Naive thymus-derived CD8-positive, alpha-beta T cell (primary cell): Measurements from ENCODE around the gene CD28. TPM values are rescaled to one million over a fixed set of nuclear protein-coding genes. Genes with fewer than 3 reads are reported as not detected.
"Not testable (repeated sequence)": the region's sequence is repeated elsewhere in the genome, so short reads cannot be mapped to it uniquely, and the experiment has no call there.

Source experiments
- ATAC-seq, 2 donors: fragments of 150-1000 bp; cut with Tn5 transposase in 1 of 2; sonication (Bioruptor Pico), chemical (Tn5 transposase) in 1 of 2; 1 replicate in 1 of 2; 2 replicates in 1 of 2; pipeline ENCODE4 v1.10.0; 2021; ENCODE audit warnings: mild to moderate bottlenecking in 2 of 2, moderate library complexity in 2 of 2
- POLR2A ChIA-PET: fragments of 350-600 bp; sonication (Branson Sonifier 250); formaldehyde crosslinking; loops from one replicate; lab custom pipeline; 2021; ENCODE audit warnings: antibody characterized with exemption; lab: Charles Lee
- DNase-seq, 10 donors: peaks; one replicate each; pipeline versions ENCODE4 v3.0.0 to v3.0.0-alpha.2; 2020 to 2022
- H3K27ac Mint-ChIP-seq, 10 donors: one replicate each; pipeline ENCODE4 v1.8.0; 2020 to 2022; ENCODE audit warnings: mild to moderate bottlenecking in 10 of 10, mixed read lengths in 10 of 10, moderate library complexity in 4 of 10, inconsistent platforms in 1 of 10
- H3K27me3 Mint-ChIP-seq, 5 donors: one replicate each; pipeline ENCODE4 v1.8.0; 2021 to 2022; ENCODE audit warnings: mixed read lengths in 5 of 5
- H3K36me3 Mint-ChIP-seq, 3 donors: one replicate each; pipeline ENCODE4 v1.8.0; 2020 to 2022; ENCODE audit warnings: mixed read lengths in 3 of 3, mild to moderate bottlenecking in 2 of 3, inconsistent platforms in 1 of 3
- H3K4me1 Mint-ChIP-seq, 4 donors: one replicate each; pipeline ENCODE4 v1.8.0; 2021 to 2022; ENCODE audit warnings: mixed read lengths in 4 of 4
- H3K4me3 Mint-ChIP-seq, 10 donors: one replicate each; pipeline ENCODE4 v1.8.0; 2020 to 2022; ENCODE audit warnings: mild to moderate bottlenecking in 10 of 10, mixed read lengths in 10 of 10, moderate library complexity in 6 of 10, inconsistent platforms in 1 of 10
- H3K9me3 Mint-ChIP-seq, 9 donors: one replicate each; pipeline ENCODE4 v1.8.0; 2020 to 2022; ENCODE audit warnings: mixed read lengths in 9 of 9, mild to moderate bottlenecking in 3 of 9, inconsistent platforms in 1 of 9, moderate library complexity in 1 of 9
- polyA plus RNA-seq, 3 donors: library from polyadenylated mRNA; unstranded; fragments of 300-500 nt; fragmentation: Illumina TruSeq; gene quantifications; one replicate each; pipeline ENCODE4 v1.2.3, GENCODE V29; 2021
- total RNA-seq, 8 experiments: library from RNA in 2 of 8; stranded (reverse) in 2 of 8; gene quantifications; one replicate each; pipeline ENCODE4 v1.2.3 and lab custom pipeline; 2021 to 2026

The CD28 gene
- total and polyA plus RNA-seq, 5 experiments from 2014 or later, result 15.8 to 133 (median 32.0) TPM

DNA sequence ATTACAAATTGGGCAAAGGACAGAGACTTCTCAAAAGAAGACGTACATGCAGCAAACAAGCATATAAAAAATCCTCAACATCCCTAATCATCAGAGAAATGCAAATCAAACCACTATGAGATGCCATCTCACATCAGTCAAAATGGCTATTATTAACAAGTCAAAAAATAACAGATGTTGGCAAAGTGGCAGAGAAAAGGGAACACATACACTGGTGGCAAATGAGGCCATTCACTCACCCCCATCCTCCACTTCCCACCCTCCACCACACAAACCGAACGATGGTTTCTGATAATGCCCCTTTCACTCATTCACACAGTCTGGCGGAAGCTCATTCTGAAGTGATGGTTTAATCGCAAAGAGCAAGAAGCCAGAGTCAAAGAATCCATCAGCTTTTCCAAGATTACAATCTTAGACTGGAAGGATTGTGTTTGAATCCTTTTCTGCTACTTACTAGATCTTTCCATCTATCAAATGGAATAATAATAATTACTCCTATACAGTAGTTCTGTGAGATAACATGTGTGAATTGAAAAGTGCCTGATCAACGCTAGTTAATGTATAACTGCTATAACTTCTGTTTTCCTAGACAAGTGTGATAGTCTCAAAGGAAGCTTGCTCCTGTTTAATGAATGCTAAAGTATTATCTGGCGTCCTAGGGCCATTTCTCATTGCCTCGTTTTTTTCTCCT lies 16.9 kb upstream of the CD28 start:
- peaks cover 0 to 5% (median 0%) of the 10 kb centered on the region in 5 donors for H3K27me3 Mint-ChIP-seq
- no peaks in the 10 kb centered on the region for H3K36me3 Mint-ChIP-seq
- H3K4me3 Mint-ChIP-seq, result peak overlapping the region in 2 of 10 donors; percentile 19 to 74
- H3K9me3 Mint-ChIP-seq, result no peaks in the 10 kb centered on the region
- DNase-seq, result no peak
- peak overlapping the region in 2 of 10 donors; percentile 7 to 31 for H3K27ac Mint-ChIP-seq
- H3K4me1 Mint-ChIP-seq, result peaks cover 4 to 27% (median 21%) of the 10 kb centered on the region in 4 donors
- peak; percentile 30 to 45 for ATAC-seq
- POLR2A ChIA-PET, result no interaction called here

DNA sequence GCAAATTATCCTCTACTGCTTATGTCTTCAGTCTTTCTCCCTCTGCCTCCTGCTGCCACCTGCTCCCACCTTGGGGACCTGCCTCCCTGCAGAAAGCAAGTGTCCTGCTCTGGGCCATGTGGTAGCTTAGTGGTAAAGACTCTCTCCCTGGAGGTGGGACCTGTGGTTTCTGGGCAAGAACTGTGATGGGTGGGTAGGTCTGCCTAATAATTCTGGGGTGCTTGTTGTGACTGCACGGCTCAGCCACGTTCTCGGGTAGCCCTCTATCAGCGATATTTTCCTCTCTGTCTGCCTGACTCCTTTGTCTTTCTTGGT lies 16.4 kb upstream of the CD28 start:
- Mint-ChIP-seq H3K4me1 (peaks cover 4 to 27% (median 21%) of the 10 kb centered on the region in 4 donors), H3K9me3 (no peaks in the 10 kb centered on the region), H3K36me3 (no peaks in the 10 kb centered on the region), H3K4me3 (peak overlapping the region in 2 of 10 donors; percentile 66 to 74), H3K27ac (peak overlapping the region in 4 of 10 donors; percentile 31 to 70 (median 48)), H3K27me3 (peaks cover 0 to 7% (median 0%) of the 10 kb centered on the region in 5 donors)
- POLR2A ChIA-PET, result no interaction called here
- no peak for DNase-seq
- ATAC-seq, result no peak

DNA sequence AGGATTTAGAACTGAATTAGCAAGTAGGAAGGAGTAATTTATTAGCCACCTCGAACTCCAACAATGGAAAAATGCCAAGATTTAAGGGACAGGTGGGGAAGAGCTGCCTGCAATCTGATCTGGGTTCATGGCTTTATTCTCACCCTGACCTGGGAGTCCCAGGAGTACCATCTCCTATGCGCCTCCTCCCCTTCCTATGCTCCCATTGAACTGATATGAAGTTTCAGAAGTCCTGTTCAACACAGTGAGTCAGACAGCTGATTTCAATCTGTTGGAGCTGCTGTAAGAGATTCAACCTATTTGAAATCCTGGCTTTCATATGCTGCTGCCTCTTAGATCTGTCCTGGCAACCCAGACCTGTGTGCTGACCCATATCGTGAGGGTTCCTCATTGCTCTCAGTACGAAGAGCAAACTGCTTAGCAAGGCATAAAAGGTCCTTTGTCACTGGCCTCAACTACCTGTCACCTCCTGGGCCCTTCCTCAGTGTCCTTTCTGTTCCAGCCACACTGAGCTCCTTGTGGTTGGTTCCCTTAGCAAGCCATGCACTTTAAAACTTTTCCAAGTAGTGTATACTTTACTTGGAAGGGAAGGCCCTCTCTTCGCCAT lies 15.9 kb upstream of the CD28 start:
- ATAC-seq, result no peak

DNA sequence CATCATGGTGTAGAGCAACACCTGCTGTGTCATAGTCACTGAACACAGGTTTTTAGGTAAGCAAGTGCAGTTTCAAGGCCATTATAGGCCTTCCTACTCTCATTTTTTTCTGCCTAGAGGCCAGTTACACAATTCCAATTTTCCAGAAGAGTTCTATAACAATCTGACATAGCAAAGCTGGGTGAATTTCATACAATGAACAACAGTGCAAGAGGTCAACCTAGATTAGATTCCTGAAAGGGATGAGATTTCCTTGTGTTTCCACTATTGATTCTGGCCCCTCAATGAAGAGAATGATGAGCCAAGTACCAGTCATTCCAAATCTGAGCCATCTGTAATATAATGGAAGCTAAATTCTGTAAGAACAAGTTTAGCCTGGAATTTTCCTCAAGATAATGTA lies 15.3 kb upstream of the CD28 start:
- H3K27me3 Mint-ChIP-seq, result peaks cover 0 to 9% (median 0%) of the 10 kb centered on the region in 5 donors
- H3K4me1 Mint-ChIP-seq, result peaks cover 4 to 27% (median 21%) of the 10 kb centered on the region in 4 donors
- H3K36me3 Mint-ChIP-seq, result no peaks in the 10 kb centered on the region
- DNase-seq (no peak), ATAC-seq (no peak)
- no peak overlapping the region for H3K4me3 Mint-ChIP-seq
- POLR2A ChIA-PET, result no interaction called here
- no peak overlapping the region for H3K27ac Mint-ChIP-seq
- H3K9me3 Mint-ChIP-seq, result no peaks in the 10 kb centered on the region

More for the DNA sequence above, 15.9 kb upstream of the CD28 start:
- DNase-seq, result no peak
- H3K4me3 Mint-ChIP-seq, result peak overlapping the region in 1 of 10 donors; percentile 74
- H3K27ac Mint-ChIP-seq, result peak overlapping the region in 2 of 10 donors; percentile 36 to 70
- peaks cover 4 to 27% (median 21%) of the 10 kb centered on the region in 4 donors for H3K4me1 Mint-ChIP-seq
- POLR2A ChIA-PET, result no interaction called here
- H3K9me3 Mint-ChIP-seq, result no peaks in the 10 kb centered on the region
- no peaks in the 10 kb centered on the region for H3K36me3 Mint-ChIP-seq
- H3K27me3 Mint-ChIP-seq, result peaks cover 0 to 9% (median 0%) of the 10 kb centered on the region in 5 donors

DNA sequence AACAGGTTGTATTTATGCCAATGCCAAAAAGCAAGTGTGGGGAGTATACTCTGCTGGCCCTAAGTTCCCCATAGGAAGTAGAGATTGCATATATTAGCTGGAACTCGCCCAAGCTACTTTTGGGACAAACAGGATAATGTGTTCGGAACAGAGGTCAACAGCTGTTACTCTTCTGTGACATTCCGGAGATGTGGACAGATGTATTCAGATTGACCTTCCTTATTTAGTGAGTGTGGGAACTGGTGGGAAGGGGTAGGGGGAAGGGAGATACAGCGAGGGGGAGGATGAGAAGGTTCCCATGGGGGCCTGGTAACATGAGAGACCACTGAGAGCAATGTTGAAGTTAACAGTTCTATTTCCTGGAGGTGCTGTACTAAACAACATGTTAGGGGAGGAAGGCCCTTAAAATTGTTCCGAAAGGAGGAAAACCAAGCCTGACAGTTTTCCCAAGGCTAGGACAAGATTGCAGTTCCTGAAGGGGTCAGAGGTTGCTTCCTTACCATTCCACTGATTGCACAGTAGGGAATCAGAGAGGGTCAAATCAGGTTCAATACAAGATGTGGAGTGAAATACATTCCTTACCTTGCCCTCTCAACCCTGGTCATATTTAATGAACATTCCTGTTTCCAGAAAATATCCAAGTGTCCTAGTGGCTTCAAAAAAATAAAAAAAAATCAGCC lies 14.3 kb upstream of the CD28 start:
- no peak overlapping the region for H3K27ac Mint-ChIP-seq
- H3K9me3 Mint-ChIP-seq, result no peaks in the 10 kb centered on the region
- no peak for ATAC-seq
- H3K4me3 Mint-ChIP-seq, result no peak overlapping the region
- peaks cover 0 to 12% (median 0%) of the 10 kb centered on the region in 5 donors for H3K27me3 Mint-ChIP-seq
- H3K36me3 Mint-ChIP-seq, result no peaks in the 10 kb centered on the region
- POLR2A ChIA-PET, result interaction anchor here (0.6 to 0.7 kb wide), 2 partner anchors 10 to 102 kb away, joined by 4 to 5 read pairs; no protein-coding TSS in a partner anchor
- no peak for DNase-seq
- H3K4me1 Mint-ChIP-seq, result peaks cover 4 to 29% (median 21%) of the 10 kb centered on the region in 4 donors

DNA sequence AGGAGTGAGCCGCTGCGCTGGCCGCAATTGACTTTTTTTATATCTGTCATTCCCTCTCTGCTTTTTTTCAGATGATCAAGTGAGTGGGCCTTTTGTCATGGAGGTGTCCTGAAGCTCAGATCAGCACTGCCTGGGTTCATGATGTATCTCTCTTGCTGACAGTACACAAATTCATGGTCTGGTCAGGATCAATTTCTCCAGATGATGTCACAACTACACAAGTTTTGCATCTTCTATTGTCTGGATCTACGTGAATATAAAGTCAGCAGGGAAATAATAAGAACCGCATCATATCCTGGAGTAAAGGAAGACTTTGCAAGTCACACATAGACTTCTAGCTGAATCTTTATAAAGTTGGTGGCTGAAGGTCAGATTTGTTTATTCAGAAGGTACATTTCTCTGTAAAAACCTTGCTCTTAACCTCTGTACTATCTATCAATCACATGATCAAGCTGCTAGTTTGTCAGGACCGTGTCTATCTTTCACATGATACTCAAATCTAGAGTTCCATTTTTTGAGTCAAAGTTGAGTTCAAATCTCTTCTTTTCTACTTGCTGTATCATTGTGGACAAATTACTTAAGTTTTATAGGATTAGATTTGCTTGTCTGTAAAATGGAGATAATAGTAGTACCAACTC lies 13.1 kb upstream of the CD28 start:
- Mint-ChIP-seq H3K27ac (peak overlapping the region in 2 of 10 donors; percentile 56 to 58), H3K36me3 (no peaks in the 10 kb centered on the region), H3K27me3 (peaks cover 0 to 13% (median 0%) of the 10 kb centered on the region in 5 donors), H3K9me3 (no peaks in the 10 kb centered on the region), H3K4me1 (peaks cover 5 to 30% (median 21%) of the 10 kb centered on the region in 4 donors), H3K4me3 (no peak overlapping the region)
- ATAC-seq (no peak), DNase-seq (no peak)
- POLR2A ChIA-PET, result interaction anchor here (0.9 to 1.6 kb wide), 3 partner anchors 25 to 71 kb away, joined by 4 read pairs; no protein-coding TSS in a partner anchor

DNA sequence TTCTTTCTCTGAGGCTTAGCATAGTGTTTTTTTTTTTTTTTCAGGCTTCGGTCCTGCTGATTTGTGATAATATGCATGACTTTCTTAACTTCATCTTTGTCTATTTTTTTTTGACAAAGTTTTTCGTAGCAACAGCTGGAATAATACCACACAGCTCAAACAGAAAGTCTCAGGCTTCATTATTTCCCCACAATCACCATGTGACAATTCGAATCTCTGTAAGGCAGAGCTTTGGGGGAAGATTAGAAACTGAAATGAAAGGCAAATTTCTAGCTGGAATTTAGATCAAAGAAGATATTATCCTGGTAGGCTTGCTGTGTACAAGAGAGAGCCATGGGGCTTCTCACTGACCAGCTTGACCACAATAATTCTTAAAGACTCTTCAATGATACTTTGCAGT lies 12.2 kb upstream of the CD28 start:
- DNase-seq (no peak), ATAC-seq (no peak)
- Mint-ChIP-seq H3K9me3 (no peaks in the 10 kb centered on the region), H3K36me3 (no peaks in the 10 kb centered on the region), H3K4me3 (no peak overlapping the region), H3K27me3 (peaks cover 0 to 14% (median 0%) of the 10 kb centered on the region in 5 donors), H3K4me1 (peaks cover 6 to 23% (median 20%) of the 10 kb centered on the region in 4 donors), H3K27ac (no peak overlapping the region)
- POLR2A ChIA-PET, result interaction anchor here (0.9 to 1.6 kb wide), 2 partner anchors 24 to 70 kb away, joined by 4 read pairs; no protein-coding TSS in a partner anchor

DNA sequence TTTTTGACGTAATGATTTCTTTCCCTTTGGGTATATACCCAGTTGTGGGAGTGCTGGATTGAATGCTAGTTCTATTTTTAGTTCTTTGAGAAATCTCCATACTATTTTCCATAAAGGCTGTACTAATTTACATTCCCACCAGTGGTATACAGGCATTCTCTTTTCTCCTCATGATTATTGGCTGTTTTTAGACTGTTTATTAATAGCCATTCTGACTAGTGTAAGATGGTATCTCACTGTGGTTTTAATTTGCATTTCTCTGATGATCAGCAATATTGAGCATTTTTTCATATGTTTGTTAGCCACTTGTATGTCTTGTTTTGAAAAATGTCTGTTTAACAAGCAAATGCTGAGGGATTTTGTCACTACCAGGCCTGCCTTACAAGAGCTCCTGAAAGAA lies 9.2 kb upstream of the CD28 start:
- Mint-ChIP-seq H3K4me3 (no peak overlapping the region), H3K27ac (no peak overlapping the region), H3K36me3 (no peaks in the 10 kb centered on the region), H3K9me3 (peaks cover 0 to 5% (median 0%) of the 10 kb centered on the region in 9 donors), H3K27me3 (peaks cover 0 to 14% (median 0%) of the 10 kb centered on the region in 5 donors), H3K4me1 (peaks cover 5 to 7% (median 6%) of the 10 kb centered on the region in 4 donors)
- ATAC-seq (no peak), DNase-seq (no peak)
- POLR2A ChIA-PET, result no interaction called here

DNA sequence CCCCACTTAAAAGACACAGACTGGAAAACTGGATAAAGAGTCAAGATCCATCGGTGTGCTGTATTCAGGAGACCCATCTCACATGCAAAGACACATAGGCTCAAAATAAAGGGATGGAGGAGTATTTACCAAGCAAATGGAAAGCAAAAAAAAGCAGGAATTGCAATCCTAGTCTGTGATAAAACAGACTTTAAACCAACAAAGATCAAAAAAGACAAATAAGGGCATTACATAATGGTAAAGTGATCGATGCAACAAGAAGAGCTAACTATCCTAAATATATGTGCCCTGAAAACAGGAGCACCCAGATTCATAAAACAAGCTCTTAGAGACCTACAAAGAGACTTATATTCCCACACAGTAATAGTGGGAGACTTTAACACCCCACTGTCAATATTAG lies 8.7 kb upstream of the CD28 start:
- DNase-seq, H3K36me3 Mint-ChIP-seq, H3K9me3 Mint-ChIP-seq, H3K4me3 Mint-ChIP-seq, POLR2A ChIA-PET, ATAC-seq, H3K4me1 Mint-ChIP-seq, H3K27ac Mint-ChIP-seq: not testable (repeated sequence)
- peaks cover 0 to 14% (median 0%) of the 10 kb centered on the region in 5 donors for H3K27me3 Mint-ChIP-seq

DNA sequence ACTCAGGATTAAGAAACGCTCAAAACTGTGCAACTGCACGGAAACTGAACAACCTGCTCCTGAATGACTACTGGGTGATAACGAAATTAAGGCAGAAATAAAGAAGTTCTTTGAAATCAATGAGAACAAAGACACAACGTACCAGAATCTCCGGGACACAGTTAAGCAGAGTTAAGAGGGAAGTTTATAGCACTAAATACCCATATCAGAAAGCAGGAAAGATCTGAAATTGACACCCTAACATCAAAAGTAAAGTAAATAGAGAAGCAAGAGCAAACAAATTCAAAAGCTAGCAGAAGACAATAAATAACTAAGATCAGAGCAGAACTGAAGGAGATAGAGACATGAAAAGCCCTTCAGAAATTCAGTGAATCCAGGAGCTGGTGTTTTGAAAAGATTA lies 8.0 kb upstream of the CD28 start:
- H3K4me3 Mint-ChIP-seq, DNase-seq, H3K27ac Mint-ChIP-seq, H3K36me3 Mint-ChIP-seq, ATAC-seq, H3K4me1 Mint-ChIP-seq, POLR2A ChIA-PET: not testable (repeated sequence)
- Mint-ChIP-seq H3K27me3 (peaks cover 0 to 11% (median 0%) of the 10 kb centered on the region in 5 donors), H3K9me3 (peaks cover 0 to 11% (median 0%) of the 10 kb centered on the region in 9 donors)

DNA sequence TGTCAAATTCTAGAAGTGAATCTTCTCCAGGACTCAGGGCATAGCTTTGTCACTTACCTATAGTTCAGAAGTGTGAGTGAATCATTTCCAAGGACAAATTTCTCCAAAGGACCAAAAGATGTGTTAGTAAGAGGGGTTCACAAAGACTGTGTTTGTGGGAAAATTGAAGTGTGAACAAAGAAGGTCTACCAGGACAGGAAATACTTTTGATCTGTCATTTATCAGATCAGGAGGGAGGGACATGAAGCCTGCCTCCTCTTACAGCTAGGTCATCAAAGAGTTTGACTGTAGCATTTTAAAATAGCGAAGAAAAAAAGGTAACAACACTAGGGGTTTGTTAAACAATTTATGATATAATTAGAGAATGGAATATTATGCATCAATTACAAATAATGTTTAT lies 2.0 kb upstream of the CD28 start:
- Mint-ChIP-seq H3K27ac (peak overlapping the region; percentile 28 to 99 (median 94)), H3K36me3 (peaks cover 3 to 7% (median 4%) of the 10 kb centered on the region in 3 donors), H3K27me3 (no peaks in the 10 kb centered on the region), H3K4me3 (peak overlapping the region in 8 of 10 donors; percentile 0 to 96 (median 40)), H3K4me1 (peaks cover 19 to 37% (median 31%) of the 10 kb centered on the region in 4 donors), H3K9me3 (peaks cover 0 to 14% (median 0%) of the 10 kb centered on the region in 9 donors)
- POLR2A ChIA-PET, result interaction anchor here (0.7 to 9.2 kb wide), 3 partner anchors 14 to 37 kb away, joined by 3 to 133 read pairs (median 85); no protein-coding TSS in a partner anchor
- DNase-seq, result no peak
- no peak for ATAC-seq

DNA sequence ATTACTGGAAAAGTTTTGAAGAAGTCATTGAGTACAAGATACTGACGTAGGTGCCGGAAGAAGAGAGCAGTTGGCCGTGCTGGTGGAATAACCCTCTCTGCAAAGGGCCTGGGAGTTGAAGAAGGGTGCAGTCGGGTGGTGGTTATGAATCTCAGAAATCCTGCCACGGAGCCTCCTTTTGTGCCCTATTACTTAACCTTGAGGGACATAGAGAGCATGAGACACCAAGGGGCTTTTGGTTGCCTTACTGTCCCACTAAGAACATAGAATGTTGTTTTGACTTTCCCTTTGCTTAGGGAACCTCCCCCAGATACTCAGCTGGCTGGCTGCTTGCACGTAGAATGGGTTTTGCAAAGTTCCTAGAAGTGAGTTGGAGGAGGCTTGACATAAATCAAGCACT lies 1.3 kb upstream of the CD28 start:
- Mint-ChIP-seq H3K9me3 (peaks cover 0 to 14% (median 0%) of the 10 kb centered on the region in 9 donors), H3K4me1 (peaks cover 20 to 43% (median 37%) of the 10 kb centered on the region in 4 donors), H3K27ac (peak overlapping the region; percentile 93 to 99 (median 96)), H3K36me3 (peaks cover 3 to 7% (median 4%) of the 10 kb centered on the region in 3 donors), H3K27me3 (no peaks in the 10 kb centered on the region), H3K4me3 (peak overlapping the region; percentile 72 to 96 (median 86))
- ATAC-seq, result peak; percentile 41 to 48
- DNase-seq, result peak in 7 of 10 donors; percentile 42 to 76 (median 58)
- POLR2A ChIA-PET, result interaction anchor here (6.3 to 9.2 kb wide), 2 partner anchors 14 to 36 kb away, joined by 85 to 133 read pairs; no protein-coding TSS in a partner anchor
